ENCODE data around the gene SNUPN.
"Not testable (repeated sequence)": the region's sequence is repeated elsewhere in the genome, so short reads cannot be mapped to it uniquely, and the experiment has no call there.

SNUPN gene

DNA sequence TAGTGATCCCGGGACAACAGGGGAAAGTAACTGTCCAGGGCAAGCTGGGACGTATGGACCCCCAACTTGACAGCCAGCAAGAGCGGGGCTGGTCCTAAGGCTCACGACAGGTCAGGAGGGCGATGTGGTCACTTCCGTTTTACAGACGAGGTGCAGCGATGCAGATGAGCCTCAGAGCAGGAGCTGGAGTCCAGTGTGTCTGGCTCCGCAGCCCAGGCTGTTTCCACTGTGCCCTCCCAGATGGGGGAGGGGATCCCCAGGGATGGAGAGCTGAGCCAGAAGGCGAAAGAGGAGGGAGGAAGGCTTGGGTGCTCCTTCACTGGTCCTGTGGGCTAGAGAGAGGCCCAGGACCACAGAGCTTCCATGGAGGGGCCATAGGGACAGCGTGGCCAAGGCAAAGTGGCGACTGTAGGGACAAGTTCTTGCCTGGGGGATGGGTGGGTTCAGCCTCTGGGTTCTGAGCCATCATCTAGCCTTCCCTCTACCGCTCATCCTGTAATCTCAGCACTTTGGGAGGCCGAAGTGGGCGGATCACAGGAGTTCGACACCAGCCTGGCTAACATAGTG is 27.9 kb upstream of the SNUPN start:
- DNase-seq, result no peak

DNA sequence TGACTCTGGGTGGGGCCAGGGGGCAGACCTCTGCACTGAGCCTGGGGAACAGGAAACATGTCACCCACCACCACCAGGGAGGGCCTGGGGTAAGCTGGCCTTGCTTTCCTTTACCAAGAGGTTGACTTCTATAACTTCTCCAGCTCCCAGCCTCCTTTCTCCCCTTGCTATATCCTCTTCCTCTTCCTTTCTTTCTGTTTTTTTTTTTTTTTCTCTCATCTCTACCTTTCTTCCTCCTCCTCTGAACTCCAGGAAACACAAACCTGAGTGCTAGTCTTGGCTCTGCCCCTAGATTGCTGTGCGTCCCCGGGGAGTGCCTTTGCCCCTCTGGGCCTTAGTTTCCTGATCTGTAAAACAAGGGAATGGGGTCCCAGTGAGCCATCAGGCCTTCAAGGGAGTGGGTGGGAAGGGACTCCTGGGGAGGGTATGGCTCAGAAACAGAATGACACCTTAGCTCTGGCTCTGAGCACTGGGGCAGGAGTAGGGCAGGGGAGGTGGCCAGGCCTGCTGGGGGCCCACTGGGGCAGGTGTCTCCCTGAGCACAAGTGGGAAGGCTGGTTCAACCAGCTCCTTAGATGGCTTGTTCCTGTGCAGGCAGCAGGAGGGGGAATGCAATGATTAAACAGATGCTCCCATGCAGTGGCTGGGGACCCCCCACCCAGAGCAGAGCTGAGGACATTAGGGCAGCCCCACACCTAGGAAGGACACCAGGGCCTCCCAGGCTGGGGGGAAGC is 26.5 kb upstream of the SNUPN start:
- no peak for DNase-seq

DNA sequence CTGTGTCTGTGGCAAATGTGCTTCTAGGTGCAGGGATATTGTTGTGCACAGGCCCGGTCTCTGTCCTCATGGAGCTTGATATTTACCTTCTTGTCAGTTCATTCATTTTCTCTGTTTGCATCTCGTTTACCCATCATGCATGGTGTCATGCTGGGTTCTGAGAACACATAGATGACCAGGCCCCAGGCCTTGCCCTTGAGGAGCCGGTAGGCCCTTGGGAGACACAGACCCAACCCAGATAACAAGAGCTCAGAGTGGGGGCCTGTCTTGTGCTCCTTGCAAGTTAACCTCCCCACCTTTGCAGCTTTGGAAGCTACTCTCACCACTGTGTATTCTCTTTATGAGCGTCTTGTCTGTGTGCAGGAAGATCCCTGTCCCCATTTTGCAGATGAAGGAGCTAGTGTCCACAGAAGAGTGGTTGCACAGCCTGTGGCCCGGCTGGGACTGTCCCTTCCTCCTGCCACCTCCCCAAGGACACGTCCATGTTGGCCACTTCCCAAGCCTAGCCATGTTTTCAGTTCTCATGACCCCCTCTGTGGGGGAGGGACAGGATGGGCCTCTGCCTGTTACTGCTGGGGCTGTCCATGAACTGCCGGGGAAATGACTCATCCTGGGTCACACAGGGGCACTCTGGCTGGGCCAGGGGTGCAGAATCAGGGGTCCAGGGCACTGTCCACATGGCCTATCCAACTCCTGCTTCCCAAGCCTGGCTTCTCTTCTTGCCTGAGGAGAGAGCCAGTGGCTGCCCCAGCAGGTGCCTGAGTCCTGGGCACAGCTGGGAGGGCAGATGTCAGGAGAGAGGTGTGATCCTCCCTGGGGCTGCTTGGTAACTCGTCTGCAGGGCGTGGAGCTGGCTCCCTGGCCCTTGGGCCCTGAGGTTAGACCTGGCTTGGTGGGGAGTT is 25.6 kb upstream of the SNUPN start:
- DNase-seq, result no peak

DNA sequence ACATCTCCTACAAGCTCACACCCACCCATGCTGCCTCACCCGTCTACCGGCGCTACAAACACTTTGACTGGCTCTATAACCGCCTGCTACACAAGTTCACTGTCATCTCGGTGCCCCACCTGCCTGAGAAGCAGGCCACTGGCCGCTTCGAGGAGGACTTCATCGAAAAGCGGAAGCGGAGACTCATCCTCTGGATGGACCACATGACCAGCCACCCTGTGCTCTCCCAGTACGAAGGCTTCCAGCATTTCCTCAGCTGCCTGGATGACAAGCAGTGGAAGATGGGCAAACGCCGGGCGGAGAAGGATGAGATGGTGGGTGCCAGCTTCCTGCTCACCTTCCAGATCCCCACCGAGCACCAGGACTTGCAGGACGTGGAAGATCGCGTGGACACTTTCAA is 24.3 kb upstream of the SNUPN start:
- no peak for DNase-seq

DNA sequence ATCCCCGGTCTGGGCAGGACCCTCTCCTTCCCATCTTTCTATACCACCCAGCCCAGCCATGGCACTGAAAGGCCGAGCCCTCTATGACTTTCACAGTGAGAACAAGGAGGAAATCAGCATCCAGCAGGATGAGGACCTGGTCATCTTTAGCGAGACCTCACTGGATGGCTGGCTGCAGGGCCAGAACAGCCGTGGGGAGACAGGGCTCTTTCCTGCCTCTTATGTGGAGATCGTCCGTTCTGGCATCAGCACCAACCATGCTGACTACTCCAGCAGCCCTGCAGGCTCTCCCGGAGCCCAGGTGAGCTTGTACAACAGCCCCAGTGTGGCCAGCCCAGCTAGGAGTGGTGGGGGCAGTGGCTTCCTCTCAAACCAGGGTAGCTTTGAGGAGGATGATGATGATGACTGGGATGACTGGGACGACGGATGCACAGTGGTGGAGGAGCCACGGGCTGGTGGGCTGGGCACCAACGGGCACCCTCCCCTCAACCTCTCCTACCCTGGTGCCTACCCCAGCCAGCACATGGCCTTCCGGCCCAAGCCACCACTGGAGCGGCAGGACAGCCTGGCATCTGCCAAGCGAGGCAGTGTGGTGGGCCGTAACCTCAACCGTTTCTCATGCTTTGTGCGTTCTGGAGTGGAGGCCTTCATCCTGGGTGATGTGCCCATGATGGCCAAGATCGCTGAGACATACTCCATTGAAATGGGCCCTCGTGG is 23.7 kb upstream of the SNUPN start:
- DNase-seq, result no peak

DNA sequence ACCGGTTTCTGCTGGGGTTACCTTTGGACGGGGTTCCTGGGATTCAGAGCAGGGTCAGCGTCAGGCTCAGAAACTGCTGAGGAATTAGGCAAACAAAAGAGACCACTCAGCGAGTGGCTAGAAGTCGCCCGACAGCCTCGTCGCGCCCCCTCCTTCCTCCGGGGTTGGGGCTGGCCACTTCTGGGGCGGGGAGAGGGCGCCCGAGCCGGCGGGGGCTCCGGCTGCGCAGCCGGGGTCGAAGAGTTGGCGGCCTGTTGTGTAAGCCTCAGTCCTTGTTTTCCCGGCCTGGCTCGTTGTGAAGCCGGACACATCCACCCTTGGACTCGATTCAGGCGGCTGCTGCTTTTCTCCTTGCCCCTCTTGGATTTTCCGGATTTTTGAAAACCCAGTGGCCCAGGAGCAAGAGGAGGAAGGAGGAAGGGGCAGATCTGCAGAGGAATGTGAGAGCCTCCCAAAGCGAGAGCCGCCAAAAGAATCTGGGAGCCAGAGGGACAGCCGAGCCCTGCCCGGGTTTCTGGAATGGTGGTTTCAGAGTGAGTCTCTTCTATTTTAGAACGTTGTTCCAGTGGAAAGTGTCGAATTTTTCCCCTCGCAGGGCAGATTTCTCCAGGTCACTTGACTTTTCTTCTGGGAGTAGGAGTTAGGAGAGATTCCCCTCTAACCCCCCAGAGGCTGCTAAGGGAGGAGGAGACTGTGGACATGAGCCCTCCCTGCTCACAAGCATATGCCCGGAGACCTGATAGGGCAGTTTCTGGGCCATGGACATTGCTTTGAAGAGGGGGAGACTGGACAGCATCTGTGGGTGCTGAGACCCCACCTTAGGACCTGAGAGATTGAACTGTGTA is 22.9 kb upstream of the SNUPN start:
- no peak for DNase-seq

DNA sequence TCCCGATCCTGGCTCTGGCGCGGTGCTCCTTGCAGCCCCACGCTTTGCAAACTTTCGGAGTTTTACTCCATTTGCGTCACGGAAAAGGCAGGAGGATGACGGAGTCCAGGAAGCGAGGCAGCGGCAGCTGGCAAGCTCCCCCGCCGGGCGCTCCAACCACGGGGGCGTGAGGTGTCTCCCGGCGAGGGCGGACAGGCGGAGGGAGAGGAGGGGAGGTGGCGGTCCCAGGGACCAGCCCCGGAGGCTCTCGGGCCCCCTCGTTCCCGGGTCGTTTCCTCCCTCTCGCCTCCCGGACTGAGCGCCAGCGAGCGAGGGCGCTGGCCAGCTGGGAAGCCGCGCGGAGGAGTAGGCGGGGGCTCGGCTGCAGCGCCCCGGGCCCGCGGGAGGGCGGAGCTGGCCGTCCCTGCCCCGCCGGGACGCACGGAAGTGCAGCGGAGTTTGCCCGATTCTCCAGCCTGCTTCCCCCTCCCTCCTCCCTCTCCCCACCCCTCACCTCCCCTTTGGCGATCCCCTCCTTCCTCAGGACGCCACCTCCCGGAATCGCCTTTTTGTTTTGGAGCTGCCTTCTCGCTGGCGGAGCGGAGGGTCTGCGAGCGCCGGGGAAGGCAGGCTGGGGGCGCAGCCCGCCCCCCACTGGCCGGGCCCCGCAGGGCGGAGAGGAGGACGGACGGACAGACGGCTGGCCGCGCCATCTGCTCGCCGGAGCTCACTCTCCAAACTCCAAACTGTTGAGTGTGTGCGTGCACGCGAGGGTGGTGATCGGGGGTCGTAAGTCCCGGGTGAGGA is 22.0 kb upstream of the SNUPN start, which contains the start of gene SNX33:
TSS of gene SNX33 (plus strand) at position 543 of the 786 bp plus-strand sequence. CDS start 1,191 bp downstream, outside the sequence.
- peak in 2 of 4 experiments; percentile 17 to 21 for DNase-seq

DNA sequence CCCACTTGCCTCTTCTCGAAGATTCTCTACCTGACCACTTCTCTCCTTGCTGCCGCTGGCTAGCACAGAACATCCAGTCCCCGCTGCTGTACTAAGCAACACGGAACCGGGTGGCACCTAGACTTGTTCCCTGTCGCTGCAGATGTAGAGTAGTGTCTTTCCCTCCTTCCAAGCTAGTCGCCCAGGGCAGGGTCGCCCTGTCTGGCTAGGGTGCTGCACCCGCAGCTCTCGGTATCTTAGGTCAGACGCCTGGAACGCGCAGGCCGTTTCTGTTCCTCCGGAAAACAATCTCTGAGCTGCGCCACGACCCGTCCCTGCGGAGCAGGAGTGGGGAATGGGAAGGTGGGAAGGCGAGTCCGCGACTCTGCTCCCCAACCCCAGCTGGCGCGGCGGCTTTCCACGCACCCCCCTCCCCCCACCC is 21.4 kb upstream of the SNUPN start:
- no peak for DNase-seq

DNA sequence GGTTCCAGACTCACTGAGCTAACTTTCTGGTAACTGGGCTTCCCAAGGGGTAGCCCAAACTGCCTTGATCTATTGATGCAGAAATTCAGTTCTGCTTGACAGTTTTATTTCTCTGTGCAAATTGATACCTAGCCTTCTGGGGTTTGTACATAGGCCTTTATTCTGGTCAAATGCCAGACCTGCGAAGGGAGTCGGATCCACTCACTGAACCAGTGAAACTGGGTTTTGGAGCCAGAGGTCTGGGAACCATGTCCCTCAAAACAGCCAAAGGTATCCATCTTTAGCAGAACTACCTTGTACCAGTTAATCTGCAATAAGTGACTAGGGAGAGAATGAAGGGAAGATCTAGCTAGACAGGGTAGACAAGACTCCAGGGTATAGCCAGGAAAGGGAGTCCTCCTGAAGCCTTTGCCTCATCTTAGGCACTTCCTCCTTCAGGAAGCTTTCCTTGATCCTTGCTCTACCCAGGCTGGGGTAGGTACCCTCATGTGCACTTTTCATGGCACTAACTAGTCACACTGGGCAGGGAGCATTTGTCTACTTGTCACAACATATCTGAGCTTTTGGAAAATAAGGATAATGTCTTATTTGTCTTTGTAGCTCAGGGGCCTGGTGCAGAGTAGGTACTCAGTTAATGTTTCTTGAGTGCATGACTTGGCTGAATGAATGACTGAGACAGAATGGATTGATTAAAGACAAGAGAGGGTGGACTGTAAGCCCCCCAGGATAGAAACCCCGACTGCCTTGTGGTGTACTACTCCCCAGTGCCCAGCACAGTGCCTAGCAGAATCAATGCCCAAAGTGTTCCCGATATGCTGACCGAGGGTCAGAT is 20.8 kb upstream of the SNUPN start:
- DNase-seq, result no peak

DNA sequence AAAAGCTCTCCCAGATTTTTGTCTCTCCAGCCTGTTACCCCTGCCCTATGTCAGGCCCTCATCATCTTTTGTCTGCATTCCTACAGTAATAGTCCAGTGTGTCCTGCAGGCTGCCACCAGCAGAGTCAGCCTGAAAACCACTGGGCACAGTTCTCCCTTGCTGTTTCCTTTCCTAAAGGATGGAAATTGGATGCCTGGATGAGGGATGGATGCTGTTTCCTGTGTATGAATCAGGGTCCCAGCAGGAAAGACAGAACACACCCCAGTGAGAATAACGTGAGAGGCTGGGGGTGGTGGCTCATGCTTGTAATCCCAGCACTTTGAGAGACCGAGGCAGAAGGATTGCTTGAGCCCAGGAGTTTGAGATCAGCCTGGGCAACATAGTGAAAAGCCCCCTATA is 18.9 kb upstream of the SNUPN start:
- no peak for DNase-seq

DNA sequence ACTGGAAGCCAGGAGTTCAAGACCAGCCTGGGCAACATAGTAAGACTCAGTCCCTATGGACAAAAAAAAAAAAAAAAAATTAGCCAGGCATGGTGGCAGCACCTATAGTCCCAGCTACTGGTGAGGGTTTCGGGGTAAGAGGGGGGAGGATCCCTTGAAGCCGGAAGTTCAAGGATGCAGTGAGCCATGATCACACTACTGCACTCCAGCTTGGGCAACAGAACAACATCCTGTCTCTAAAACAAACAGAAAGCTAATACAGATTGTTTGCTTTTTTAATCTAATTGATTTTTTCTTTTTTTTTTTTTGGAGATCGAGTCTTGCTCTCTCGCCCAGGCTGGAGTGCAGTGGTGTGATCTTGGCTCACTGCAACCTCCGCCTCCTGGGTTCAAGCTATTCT is 16.1 kb upstream of the SNUPN start:
- DNase-seq, result no peak

DNA sequence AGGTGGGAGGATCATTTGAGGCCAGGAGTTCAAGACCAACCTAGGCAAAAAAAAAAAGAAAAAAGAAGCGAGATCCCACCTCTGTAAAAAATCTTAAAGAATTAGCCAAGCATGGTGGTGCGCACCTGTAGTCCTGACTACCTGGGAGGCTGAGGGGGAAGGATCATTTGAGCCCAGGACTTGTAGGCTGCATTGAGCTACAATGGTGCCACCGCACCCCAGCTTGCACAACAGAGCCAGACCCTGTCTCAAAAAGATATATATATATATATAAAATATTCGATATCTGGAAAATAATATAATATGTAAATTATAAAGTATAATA is 15.6 kb upstream of the SNUPN start:
- no peak for DNase-seq

DNA sequence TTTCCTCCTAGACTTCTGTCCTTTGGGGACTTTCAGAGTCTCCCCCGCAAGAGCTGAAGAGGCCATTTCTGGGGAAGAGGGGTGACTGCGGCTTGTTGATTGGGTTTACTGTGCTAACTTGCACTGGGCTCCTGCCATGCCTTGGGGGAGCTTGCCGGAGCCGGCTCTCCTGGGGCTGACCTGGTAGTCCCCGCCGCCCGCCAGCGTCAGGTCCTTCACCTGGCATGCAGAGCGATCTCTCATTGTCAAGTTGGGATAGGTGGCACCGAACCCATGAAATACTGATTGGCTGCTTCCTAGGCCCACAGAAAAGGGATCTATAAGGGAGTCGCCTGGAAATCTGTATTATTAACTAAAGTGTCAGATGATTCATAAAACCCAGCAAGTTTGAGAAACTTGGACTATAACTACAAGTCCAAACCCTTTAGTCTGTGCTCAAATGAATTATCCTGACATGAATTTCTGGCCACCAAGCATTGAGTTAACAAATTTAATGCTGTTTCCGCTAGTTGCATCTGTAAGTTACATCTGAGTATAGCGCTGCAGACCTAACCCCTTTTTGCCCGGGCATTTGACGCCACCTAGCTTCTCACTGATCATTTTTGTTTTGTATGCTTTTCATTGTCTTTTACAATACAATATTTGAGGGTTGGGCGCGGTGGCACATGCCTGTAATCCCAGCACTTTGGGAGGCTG is 15.1 kb upstream of the SNUPN start:
- peak in 2 of 4 experiments; percentile 34 to 63 for DNase-seq

DNA sequence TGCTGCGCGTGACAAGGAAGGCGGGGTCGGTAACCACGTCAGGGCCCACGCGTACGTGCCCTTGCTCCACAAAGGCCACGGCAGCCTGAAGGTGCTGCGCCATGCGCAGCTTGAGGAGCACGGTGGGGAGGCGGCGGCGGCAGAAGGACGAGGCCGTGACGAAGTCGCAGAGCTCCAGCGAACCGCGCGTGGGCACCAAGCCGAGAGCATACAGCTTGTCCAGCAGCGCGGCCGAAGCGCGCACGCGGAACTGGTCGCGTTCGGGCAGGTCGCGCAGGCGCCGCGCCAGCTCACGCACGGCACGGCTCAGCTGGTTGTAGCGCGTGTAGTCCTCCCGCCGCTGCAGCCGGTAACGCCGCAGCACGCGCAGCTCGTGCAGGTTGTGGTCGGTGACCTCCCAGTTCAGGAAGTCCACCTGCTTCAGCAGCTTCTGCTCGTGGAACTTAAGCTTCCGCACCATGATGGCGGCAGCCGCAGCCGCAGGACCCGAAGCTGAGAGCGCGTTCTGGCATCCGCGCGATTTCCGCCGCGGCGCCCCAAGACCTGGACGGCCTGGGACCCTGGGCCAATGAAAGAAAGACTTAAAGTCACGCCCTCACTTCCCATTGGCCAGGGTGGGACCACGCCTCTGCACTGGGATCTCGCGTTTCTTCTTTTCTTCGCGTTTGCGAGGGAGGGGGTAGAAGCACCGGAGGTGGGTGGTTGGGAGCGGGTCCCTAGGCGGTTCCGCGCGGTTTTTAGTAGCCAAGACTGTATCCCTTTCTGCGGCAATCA is 14.4 kb upstream of the SNUPN start, which contains the start of gene IMP3:
TSS of gene IMP3 (minus strand) at position 516 of the 774 bp plus-strand sequence. CDS start at position 460, 56 bp downstream.
- peak; percentile 77 to 90 (median 84) for DNase-seq

DNA sequence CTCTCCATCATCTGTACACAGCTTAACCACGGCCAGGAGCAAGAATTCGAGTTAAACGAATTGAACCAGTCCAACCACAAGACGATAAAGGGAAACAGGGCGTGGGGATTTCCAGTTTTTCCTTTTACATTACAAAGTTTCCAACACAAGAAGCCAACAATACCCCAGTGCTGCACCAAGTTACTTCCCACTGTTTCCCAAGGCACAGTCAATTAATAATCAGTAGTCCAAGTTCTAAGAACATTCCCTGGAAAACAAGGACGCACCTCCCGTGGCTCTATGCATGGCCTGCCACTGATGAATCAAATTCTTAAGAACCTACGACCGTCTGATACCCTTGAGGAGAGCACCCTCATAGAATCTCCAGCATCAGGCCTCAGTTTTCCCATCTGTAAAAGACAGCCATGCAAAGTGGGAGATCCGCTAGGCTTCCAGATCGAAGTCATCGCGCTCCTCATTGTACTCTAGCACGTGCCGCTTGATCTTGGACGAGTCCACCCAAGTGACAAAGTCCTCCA is 13.7 kb upstream of the SNUPN start:
- no peak for DNase-seq

DNA sequence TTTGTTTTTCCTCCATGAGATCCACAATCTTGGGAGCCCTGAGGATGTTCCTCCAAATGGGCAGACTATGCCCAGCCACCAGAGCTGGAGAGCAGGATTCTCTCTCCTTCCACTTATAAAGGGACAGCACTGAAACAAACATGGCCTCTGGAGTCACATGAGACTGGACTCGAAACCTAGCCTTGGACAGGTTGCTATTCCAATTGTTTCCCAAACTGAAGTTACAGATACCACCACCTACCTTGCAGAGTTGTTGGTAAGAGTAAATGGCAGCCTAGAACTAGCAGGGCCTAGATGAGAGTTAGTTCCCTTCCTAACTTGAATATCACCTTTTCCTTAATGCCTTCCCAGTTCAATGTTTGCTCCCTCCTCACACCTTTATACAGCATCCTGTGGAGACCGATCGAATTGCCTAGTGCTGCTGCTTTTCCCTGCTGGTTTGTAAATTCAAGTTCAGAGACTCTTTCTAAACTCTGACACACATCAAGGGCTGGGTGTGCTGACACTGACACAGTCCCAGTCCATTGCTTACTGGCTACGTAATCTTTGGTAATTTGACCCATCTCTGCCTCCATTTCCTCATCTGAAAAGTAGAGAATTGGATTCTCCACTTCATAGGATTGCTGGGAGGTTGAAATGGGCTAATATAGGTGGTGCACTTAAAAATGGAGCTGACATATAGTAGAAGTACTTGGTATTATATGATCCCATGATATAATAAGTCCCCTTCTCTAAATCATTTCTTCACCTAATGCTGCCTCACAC is 11.9 kb upstream of the SNUPN start:
- no peak for DNase-seq

DNA sequence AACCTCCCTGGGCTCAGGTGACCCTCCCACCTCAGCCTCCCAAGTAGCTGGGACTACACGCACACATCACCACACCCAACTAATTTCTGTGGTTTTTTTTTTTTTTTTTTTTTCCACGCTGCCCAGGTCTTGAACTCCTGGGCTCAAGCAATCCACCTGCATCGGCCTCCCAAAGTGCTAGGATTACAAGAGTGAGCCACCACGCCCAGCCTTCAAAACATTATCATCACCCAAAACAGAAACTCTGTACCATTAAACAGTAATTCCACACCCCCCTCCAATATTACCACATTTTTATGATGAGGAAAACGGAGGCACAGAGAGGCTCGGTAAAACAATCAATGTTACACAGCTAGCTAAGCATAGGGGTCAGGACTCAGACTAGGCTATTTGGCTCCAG is 10.5 kb upstream of the SNUPN start:
- DNase-seq, result no peak

DNA sequence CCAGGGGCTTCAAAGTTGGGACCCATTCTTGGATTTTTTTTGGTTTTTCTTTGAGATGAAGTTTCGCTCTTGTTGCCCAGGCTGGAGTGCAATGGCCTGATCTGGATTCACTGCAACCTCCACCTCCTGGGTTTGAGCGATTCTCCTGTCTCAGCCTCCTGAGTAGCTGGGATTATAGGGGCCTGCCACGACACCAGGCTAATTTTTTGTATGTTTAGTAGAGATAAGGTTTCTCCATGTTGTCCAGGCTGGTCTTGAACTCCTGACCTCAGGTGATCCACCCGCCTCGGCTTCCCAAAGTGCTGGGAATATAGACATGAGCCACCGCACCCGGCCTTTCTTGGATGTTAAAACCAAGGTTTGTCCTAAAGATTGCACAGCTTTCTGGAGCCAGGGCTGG is 8.4 kb upstream of the SNUPN start:
- not testable (repeated sequence) for DNase-seq
